ENCODE data around the gene MYH14.

DNA sequence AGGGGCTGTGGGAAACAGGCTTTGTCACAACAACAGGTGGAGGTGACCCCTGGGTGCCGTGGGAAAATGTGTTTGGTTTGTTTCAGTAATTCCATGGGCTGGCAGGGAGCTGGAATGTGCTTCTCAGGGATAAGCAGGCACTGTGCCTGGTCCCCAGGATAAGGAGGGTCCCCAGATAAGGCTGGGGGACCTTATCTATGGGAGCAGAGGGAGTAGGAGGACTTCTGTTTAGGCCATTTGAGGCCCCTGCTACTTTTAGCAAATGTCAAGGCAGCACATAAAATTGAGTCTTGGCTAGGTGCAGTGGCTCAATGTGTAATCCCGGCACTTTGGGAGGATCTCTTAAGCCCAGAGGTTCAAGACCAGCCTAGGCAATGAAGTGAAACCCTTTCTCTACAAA lies 66.2 kb downstream of the MYH14 start:
- TF ChIP-seq POLR2AphosphoS5 (IDR thresholded peaks at IDR 0.05): no peak
- TF ChIP-seq, protein P1, sequence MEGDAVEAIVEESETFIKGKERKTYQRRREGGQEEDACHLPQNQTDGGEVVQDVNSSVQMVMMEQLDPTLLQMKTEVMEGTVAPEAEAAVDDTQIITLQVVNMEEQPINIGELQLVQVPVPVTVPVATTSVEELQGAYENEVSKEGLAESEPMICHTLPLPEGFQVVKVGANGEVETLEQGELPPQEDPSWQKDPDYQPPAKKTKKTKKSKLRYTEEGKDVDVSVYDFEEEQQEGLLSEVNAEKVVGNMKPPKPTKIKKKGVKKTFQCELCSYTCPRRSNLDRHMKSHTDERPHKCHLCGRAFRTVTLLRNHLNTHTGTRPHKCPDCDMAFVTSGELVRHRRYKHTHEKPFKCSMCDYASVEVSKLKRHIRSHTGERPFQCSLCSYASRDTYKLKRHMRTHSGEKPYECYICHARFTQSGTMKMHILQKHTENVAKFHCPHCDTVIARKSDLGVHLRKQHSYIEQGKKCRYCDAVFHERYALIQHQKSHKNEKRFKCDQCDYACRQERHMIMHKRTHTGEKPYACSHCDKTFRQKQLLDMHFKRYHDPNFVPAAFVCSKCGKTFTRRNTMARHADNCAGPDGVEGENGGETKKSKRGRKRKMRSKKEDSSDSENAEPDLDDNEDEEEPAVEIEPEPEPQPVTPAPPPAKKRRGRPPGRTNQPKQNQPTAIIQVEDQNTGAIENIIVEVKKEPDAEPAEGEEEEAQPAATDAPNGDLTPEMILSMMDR (IDR thresholded peaks at IDR 0.05): no peak

All from breast epithelium (tissue), 3 donors.